Measurements from ENCODE around the gene FAT2.

FAT2 gene, protein sequence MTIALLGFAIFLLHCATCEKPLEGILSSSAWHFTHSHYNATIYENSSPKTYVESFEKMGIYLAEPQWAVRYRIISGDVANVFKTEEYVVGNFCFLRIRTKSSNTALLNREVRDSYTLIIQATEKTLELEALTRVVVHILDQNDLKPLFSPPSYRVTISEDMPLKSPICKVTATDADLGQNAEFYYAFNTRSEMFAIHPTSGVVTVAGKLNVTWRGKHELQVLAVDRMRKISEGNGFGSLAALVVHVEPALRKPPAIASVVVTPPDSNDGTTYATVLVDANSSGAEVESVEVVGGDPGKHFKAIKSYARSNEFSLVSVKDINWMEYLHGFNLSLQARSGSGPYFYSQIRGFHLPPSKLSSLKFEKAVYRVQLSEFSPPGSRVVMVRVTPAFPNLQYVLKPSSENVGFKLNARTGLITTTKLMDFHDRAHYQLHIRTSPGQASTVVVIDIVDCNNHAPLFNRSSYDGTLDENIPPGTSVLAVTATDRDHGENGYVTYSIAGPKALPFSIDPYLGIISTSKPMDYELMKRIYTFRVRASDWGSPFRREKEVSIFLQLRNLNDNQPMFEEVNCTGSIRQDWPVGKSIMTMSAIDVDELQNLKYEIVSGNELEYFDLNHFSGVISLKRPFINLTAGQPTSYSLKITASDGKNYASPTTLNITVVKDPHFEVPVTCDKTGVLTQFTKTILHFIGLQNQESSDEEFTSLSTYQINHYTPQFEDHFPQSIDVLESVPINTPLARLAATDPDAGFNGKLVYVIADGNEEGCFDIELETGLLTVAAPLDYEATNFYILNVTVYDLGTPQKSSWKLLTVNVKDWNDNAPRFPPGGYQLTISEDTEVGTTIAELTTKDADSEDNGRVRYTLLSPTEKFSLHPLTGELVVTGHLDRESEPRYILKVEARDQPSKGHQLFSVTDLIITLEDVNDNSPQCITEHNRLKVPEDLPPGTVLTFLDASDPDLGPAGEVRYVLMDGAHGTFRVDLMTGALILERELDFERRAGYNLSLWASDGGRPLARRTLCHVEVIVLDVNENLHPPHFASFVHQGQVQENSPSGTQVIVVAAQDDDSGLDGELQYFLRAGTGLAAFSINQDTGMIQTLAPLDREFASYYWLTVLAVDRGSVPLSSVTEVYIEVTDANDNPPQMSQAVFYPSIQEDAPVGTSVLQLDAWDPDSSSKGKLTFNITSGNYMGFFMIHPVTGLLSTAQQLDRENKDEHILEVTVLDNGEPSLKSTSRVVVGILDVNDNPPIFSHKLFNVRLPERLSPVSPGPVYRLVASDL (N-terminal part only)

DNA sequence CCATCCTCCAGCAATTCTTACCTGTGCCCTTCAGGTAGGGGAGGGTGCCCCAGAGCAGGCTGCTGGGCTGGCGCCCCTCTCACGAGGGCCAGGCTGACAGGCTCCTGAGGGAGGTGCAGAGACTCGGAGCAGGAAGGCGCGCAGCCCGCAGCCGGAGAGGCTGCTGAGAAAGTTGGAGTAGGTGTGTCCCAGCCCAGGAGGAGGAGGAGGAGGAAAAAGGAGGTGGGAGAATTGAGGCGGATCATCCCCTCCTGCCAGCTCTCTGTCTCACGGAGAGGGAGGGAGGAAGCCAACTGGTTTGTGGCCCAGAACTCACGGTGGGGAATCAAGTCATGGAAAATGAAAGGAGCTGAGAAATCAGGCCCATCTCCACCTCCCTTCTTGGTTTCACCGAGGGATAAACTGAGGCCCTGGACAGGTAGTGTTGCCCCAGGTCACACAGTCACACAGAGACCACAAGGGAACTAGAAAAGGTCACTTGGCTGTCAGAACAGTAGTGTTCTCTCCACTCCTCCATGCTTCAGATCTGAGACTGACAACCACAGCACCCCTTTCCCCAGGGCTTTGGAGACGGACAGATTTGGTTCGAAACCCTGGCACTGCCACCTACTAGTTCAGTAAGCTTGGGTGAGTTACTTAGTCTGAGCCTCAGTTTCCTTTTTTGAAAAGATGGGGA, at the start of gene FAT2:
Gene FAT2, minus strand, starts transcription at position 188 of the 676 bp plus-strand sequence. CDS start 22,400 bp downstream, outside the sequence.
- FAIRE-seq, result no peak

DNA sequence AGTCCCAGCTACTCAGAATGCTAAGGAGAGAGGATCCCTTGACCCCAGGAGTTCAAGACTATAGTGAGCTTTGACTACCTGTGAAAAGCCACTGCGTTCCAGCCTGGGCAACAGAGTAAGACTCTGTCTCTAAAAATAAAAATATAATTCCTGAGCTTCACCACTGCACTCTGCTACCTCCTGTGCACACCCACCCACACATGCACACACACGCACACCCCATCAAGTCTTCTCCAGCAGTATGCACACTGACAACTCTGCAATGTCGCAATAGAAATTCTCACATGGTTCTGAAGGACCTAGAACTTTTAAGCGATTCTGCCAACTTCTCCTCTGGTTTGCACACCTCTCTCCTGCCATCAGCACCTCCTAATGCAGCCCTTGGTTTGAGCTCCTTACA, 47.5 kb upstream of the FAT2 start:
- no peak for FAIRE-seq

DNA sequence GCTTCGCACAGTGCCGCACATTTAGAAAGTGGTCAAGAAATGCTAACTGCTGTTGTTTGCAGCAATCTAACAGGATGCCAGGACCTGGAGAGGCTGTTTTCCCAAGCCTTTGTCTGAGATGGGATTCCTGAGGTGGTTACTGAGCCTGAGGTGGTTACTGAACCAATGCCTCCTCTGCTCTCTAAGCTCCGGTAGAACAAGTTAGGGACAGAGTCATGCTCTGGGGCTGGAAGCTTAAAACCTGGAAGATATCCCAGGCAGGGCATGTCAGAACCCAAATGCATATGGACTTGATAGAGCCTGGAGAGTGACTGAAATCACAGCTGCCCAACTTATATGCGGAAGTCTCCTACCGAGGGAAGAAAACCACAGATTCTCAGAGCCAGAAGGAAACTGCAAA, 46.5 kb upstream of the FAT2 start:
- FAIRE-seq, result no peak

DNA sequence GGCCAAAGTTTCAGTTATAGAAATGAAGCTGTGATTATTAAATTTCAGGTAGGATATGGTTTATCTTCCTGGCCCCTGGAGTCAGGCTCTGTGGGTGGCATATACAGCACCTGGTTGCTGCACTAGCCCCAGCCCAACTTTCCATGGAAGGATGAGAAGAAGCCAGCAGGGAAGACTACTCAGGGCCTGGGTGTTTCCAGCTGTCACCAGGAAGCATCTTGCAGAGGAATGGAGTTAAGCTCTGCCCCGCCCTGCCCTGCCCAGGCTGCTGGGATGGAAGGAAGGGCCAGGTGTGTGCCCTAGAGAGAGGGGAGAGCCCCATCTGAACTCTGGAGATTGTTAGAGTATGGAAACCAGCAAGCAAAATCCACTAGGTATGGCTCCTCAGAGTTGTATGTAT, 42.8 kb upstream of the FAT2 start:
- FAIRE-seq, result no peak

DNA sequence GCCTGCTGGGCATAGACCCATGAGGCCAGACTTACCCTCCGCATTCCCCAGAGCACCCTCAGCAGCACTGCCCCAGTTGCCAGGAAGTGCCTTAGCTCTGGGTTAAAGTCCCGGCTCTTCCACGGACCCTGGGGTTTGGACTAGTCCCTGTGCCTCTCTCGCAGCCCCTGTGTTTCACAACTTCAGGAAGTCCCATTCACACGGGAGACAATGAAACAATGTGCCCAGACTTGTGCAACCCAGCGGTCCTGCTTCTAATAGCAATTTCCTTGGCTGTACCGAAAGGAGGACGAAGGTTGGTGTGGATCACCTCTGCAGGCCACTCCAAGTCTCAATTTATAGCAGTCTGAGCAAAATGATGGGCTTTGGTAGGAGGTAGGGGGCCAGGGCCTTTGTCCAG, 41.8 kb upstream of the FAT2 start:
- FAIRE-seq, result no peak

DNA sequence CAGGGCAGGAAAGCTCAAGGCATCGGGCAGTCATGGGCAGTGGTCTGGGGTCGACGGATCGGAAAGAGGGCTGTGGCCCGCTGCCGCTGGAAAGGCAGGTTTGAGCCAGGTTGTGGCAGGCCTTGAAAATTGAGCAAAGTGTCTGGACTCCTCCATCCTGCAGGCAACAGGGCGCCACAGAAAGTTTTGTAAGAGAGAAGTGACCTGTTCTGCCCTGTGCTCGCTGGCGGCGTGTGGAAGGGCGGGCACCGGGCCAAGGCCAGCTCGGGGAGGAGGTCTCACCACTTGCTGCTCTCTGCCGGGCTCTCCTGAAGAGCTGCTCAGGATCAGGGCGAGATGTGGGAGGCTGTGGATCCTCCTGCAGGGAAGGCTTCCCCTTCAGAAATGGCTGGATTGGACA, 41.4 kb upstream of the FAT2 start:
- FAIRE-seq, result no peak

DNA sequence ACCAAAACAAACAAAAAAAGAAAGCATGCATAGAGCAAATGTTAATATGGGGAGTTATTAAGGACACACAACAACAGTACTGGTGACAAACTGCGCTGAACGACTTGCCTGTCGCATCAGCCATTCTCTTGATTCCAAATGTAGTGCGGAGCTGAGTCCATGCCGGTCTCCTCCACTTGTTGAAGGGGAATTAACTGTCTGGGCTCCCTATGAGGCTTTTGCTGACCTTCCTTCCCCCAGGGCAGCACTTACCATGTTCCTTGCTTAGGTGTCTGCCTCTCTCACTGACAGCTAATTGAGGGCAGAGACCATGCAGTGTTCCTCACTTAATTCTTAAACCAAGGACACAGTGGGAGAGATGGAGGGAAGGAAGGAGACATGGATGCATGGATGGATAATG, 40.8 kb upstream of the FAT2 start:
- no peak for FAIRE-seq

DNA sequence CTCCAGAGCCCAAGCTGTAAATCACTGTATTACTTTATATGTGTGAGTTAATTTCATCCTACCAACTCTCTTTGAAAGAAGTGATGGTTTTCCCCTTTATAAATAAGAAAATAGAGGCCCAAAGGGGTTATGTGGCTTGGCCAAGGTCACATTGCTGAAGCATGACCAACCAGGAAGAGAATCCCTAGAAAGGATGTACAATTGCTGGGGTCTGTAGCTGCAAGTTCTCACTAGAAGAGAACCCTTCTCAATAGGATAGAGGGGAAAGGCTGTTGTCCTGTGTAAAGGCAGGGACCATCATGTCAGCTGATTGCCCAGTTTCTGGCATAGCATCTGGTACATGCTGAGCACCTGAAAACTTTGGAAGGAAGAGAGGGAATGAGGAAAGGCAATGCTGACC, 39.0 kb upstream of the FAT2 start:
- no peak for FAIRE-seq

DNA sequence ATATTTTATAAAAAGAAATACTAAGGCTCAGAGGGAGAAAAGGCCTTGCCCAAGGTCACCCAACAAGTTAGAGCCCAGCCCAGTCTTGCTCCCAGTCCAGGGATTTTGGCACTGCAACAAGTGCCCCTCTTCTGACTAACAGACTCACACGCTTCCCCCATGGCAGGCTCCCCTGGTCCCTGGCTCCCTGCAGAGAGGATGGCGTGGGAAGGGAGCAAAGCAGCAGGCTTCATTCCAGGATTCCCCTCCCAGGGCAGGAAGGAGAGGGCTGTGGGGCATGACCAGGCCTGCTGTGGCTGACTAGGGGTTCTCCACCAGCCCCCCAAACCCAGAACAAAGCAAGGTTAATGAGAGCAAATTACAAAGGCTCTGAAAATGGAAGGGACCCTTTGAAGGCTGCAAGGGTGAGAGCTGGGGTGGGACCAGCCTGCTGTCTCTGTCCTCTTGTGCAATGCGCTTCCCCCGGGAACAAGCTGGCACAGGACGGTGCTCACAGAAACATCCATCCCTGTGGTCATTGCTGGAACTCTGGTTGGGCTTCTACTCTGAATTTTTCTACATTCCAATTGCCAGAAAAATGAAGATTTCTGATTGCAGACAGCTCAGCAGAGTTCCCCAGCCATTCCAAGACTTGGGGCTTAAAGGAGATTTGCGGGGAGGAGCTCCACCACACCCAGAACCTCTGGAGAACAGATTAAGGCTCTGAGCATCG, 37.1 kb upstream of the FAT2 start:
- FAIRE-seq, result no peak

DNA sequence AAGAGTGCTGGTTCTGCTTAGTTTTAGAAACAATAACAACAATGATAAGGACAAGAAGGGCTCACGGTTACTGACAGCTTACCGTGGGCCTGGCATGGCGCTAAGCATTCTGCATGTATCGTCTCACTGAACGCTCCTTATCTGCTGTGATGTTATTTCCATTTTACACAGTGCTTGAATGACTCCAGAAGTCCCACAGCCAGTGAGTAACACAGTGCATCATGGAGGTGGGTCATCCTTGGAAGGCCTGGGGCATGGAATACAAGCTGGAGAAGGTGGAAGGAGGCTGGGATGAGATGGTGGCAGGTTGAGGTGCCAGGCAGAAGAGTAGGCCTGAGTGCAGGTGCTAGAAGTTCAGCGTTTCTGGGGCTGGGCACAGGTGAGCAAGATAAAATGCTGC, 36.5 kb upstream of the FAT2 start:
- FAIRE-seq, result no peak

DNA sequence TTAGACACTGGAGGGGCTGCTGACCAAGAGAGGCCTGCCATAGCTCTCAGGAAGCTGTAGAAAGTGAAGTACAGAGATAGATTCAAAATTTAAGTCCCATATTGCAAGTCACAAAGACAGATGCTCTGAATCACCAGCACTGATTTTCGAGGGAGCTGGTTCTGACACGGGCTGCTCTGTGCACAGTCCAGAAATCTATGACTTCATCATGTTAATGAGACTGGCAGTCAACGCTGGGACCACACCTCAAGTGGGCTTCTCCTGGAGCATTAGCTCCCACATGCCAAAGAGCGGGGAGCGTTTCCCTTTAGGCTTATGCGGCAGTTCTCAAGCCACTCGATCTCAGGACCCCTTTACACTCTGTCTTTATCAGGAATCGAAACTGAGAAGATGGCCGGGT, 34.2 kb upstream of the FAT2 start:
- FAIRE-seq, result no peak

DNA sequence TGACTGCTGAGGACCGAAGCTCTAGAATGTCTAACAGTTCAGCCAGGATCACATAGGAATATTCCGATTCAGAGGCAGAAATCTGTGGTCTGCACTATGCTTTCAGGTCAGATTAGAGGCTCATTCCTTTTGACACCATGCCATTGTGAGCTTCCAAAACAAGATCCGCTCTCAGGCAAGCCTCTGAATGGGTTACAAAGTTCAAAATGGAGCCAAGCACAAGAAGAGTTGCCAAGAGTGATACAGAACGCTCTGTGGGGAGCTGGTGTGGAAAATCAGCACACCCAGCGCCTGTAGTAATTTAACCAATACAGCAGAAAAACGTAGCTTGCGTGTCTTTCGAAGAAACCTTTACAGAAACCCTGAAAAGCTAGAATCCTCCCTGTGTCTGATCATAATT, 33.3 kb upstream of the FAT2 start:
- no peak for FAIRE-seq

DNA sequence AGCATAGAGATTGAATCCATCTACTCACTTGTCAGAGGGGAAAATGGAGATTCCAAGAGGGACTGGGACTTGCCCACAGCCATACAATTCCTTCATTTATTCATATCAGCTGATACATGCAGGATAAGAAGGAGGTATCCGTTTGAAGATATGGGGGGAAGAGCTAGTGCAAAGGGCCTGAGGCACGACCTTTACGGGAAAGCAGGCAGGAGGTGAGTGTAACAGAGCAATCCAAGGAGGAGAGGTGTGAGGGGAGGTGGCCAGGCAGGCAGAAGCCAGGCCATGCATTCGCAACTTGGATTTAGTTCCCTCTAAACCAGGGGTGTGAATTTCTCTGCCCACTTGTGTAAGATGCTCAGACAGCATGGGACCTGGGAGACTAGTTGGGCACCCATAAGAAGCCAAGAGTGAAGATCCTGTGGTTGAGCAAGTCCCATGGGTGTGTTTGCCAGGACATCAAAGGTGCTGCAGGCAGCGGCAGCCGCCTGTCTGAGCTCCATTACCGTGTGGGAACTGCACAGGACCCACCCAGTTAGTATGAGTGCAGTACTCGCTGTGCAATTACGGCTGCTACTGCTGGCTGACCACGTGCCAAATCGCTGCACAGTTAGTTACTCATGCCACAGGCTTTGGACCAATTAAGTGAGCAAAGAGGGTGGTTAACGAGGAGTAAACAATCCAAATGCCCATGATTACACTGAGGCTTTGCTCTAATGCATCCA, 31.4 kb upstream of the FAT2 start:
- no peak for FAIRE-seq

DNA sequence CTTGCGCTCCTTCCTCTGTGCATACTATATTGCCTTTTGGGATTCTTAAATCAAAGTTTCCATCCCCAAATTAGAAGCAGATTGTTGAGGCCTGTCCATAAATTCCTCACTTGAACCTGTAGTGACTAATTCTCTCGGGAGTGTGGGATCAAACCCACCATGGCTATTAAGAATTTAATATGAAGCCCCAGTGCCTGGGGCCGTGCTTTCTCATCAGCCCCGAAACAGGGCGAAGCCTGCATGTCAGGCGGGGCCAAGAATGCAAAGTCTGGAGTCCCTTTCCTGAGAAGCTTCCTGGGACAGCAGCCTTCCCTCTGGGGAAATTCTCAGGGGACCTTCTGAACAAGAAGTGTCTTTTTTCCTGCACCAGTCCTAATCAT, 29.3 kb upstream of the FAT2 start:
- no peak for FAIRE-seq

DNA sequence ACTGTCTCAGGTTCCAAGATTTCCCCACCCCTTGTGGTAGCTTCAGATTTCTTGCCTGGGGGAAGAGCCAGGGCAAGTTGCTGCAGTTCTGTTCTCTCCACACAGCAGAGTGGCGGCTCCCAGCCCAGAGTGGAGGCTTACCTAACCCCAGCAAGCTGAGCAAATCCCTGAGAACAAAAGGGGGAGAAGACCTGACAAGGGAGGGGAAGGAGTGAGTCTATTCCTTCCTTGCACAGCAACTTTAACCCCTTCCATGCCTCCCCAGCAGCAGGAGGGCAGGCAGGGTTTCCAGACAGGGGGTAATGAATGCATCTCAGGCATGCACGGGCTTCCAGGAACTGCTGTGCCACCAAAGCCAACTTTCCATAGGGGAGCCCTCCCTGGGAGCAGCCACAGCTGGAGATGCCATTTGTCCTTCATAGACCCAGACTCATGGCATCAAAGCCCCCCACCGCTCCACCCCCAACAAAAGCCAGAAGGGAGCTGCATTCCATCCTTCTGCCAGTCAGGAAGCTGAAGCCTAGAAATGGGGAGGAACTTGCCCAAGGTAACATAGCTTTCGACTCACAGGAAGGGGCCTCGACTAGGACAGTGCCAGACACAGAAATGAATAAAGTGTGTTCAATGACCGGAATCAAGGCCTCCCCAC, 28.8 kb upstream of the FAT2 start:
- no peak for FAIRE-seq

DNA sequence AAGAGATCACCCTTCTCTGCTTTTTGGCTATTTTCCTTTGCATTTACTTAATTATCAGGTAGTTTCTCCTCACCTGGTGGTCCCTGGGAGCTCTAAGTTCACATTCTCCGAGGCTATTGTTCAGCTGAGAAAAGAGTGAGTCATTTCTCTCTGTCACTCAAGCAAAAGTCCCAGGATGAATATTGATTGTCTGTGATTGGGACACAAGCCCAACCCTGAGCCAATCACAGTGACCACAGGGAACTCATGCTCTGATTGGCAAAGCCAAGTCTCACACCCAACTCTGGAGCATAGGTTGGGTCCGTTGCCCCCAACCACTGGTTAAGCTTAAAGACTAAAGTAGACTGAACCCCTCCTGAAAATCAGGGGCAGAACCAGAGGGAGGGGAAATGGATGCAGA, 27.8 kb upstream of the FAT2 start:
- FAIRE-seq, result no peak

DNA sequence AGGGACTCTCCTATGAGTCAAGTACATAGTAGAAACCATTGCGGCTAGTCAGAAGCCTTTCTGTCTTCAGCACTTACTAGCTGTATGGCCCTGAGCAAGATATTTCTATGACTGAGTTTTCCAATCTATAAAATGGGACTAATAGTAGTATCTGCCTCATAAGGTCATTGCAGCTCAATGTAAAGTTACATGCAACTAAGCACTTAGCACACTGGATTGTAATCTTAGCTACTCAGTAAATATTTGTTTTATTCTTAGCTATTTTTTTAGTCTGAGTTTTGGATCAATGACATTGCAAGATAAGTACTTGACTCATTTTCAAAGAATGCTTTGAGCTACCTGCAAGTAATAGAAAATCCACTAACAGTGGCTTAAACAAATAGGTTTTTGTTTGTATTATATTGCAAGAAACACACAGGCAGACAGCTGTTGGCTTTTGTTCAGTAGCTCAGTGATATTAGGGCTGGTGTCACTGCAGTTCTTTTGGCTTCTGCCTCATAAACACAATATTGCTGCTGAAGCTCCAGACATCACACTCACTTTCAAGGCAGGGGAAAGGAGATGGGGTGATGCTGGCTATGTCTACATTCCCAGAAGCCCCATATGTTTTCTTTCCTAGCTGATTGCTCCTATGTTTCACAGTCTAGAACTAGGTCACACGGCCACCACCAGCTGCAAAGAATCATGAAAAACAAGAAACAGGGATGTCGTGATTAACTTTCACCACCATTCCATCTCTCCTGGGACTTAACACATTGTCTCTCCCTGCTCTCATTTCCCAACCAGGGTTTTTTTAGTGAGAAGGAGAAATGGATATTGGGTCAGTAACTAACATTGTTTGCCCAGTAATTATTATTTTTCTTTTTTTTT, 26.9 kb upstream of the FAT2 start:
- no peak for FAIRE-seq

DNA sequence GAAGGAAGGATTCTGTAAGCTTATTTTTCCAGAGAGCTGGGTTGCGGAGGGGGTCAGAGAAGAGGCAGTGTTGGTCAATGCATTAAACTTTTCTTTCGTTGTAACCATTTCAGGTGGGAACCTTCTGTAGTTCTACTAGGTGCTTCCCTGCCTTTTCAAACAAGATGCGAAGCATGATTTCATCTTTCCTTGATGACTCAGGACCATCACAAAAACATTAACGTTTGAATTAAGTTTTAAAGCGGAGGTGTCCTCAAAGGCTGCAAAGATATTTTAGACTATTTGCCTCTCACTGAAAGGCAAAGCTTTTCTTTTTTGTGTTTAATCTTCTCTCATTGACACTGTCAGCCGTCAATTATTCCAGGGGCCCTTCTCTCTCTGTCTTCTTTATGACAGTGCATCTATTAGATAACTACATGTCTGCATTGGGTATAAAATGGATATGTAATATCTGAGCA, 26.3 kb upstream of the FAT2 start:
- FAIRE-seq, result no peak

DNA sequence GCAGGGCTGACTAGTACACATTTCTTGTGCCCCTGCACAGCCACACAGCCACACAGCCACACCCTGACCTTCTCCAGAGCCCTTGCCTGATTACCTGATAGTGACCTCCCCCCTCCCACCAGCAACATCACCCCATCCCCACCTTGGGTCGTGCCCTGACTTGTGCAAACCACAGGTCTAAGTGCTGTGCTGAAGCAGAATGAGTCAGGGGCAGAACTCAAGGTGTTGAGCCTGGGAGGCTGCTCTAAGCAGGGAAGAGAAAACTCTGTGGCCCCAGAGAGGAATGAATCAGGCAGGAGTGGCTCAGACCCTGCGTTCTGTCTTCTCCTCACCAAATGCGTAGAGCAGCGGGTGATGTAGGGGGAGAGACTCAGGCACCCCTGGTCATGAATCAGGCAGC, 24.3 kb upstream of the FAT2 start:
- FAIRE-seq, result no peak

DNA sequence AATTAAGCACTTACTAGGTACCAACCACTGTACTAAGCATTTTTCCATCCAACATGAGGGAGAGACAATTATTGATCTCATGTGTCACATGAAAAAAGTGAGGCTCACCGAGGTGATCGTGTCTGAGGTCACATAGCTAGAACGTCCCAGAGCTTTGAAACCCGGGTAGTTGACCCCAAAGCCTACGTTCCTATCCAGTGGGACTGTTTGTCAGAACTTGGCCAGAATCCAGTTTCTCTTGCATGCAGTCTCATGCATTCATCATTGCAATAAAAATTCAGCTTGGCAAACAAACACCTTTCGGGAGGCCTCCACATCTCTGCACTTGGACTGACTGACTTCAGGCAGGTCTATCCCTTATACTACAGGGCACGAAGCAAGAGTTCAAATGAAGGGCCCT, 23.4 kb upstream of the FAT2 start:
- no peak for FAIRE-seq
